ENCODE data around the gene TTC39C. TPM values are rescaled to one million over a fixed set of nuclear protein-coding genes. Genes with fewer than 3 reads are reported as not detected.

The TTC39C gene
- polyA plus RNA-seq, 3 donors: 4.3 to 29.5 (median 8.3) TPM

DNA sequence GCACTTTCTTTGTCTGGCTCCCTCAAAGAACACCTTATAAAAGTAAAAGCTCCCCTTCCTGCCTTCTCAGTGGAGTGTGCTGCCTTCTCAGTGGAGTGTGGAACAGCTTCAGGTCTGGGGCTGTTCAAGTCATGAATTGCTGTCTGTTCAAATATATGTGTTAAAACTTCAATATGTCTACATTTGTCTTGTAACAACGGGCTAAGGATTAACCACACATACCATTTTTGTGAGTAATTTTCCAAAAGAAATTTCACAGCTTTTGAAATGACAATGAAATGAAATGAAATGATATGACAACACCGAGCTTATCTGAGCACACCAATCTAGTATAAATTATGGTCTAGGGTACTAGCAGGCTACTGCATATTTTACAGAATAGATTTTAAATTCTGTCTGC, 167.3 kb downstream of the TTC39C start:
- intact Hi-C loops (cut with micrococcal nuclease): no loop called here
- H3K9ac ChIP-seq (ENCODE audit: insufficient read depth, low read length, poor library complexity, severe bottlenecking): no peak overlapping the region
- H3K27ac ChIP-seq (ENCODE audit: low read depth in 1 of 2, low read length in 2 of 2): no peak overlapping the region
- peaks cover 0 to 3% of the 10 kb centered on the region in 2 donors for H3K4me1 ChIP-seq (ENCODE audit: control insufficient read depth in 1 of 2, insufficient read depth in 2 of 2, low read length in 2 of 2)
- no peak overlapping the region for H2AFZ ChIP-seq (ENCODE audit: insufficient read depth, low read depth, low read length, poor library complexity, severe bottlenecking)
- no peaks in the 10 kb centered on the region for H3K79me2 ChIP-seq (ENCODE audit: insufficient read depth, low read length)
- no peak for DNase-seq
- WGBS (ENCODE audit: insufficient coverage): no CpG with 5 or more reads among the region's 2 CpGs
- peaks cover 6% of the 10 kb centered on the region for H3K4me1 Mint-ChIP-seq
- H3K27ac Mint-ChIP-seq: peak overlapping the region in 1 of 7 donors; percentile 10
- no peaks in the 10 kb centered on the region for H3K27me3 Mint-ChIP-seq (ENCODE audit: low read depth in 3 of 3)
- H3K4me2 ChIP-seq (replicated peaks; ENCODE audit: extremely low read depth, low read length, poor library complexity, severe bottlenecking): no peak overlapping the region
- TF ChIP-seq CTCF (IDR thresholded peaks at IDR 0.05): no peak
- H3K27me3 ChIP-seq (ENCODE audit: control insufficient read depth in 2 of 2, insufficient read depth in 2 of 2, low read length in 2 of 2): no peaks in the 10 kb centered on the region
- H3K36me3 Mint-ChIP-seq: peaks cover 26 to 32% of the 10 kb centered on the region in 2 donors
- no peak overlapping the region for H3K4me3 ChIP-seq (replicated peaks in 1 of 3; ENCODE audit: low read depth in 2 of 3, low read length in 3 of 3)
- H3K9me3 Mint-ChIP-seq: no peaks in the 10 kb centered on the region
- peaks cover 0 to 14% of the 10 kb centered on the region in 2 donors for H3K36me3 ChIP-seq (replicated peaks in 1 of 2; ENCODE audit: control insufficient read depth in 1 of 2, insufficient read depth in 2 of 2, low read length in 2 of 2)
- no peak overlapping the region for H3K4me3 Mint-ChIP-seq
- no peaks in the 10 kb centered on the region for H4K20me1 ChIP-seq (ENCODE audit: insufficient read depth, low read length)
- no peaks in the 10 kb centered on the region for H3K9me3 ChIP-seq (replicated peaks in 1 of 2; ENCODE audit: control insufficient read depth in 1 of 2, insufficient read depth in 1 of 2, low read length in 2 of 2)

Small RNA genes within 50 kb of the gene (small RNA-seq; reads per million reads assigned to genes)
- gene RF00017 (ENCODE audit: insufficient read length, low read depth) (not detected), gene RNA5SP452 (ENCODE audit: insufficient read length, low read depth) (not detected), gene RNU5A-6P (ENCODE audit: insufficient read length, low read depth) (not detected)

Other genes with a start within 250 kb of the TTC39C start
- gene CABYR, start 124.3 kb downstream of the TTC39C start, polyA plus RNA-seq: under 1 TPM in 1 of 3 donors, not detected in 2; 0.07 TPM

Measured in CD14-positive monocyte (primary cell).